ENCODE data around the gene MTUS2.

MTUS2 gene

GRCh38 chr13:29022968-29023367 lies 202.8 kb downstream of the MTUS2 start:
- DNase-seq (ENCODE audit: low read depth, low spot score): no peak

GRCh38 chr13:29024783-29025182 lies 204.6 kb downstream of the MTUS2 start:
- no peak for DNase-seq (ENCODE audit: low read depth, low spot score)

- no peak for DNase-seq (ENCODE audit: low read depth, low spot score)
These were observed 208.7 kb downstream of the MTUS2 start for GRCh38 chr13:29028868-29029267.

GRCh38 chr13:29038700-29039099 lies 218.6 kb downstream of the MTUS2 start:
- DNase-seq (ENCODE audit: low read depth, low spot score): no peak

GRCh38 chr13:29039212-29039611 lies 219.1 kb downstream of the MTUS2 start:
- DNase-seq (ENCODE audit: low read depth, low spot score): no peak

GRCh38 chr13:29046588-29046987 lies 226.4 kb downstream of the MTUS2 start:
- no peak for DNase-seq (ENCODE audit: low read depth, low spot score)

GRCh38 chr13:29049524-29049923 lies 229.4 kb downstream of the MTUS2 start:
- DNase-seq (ENCODE audit: low read depth, low spot score): no peak

- DNase-seq (ENCODE audit: low read depth, low spot score): no peak
These were observed 230.6 kb downstream of the MTUS2 start for GRCh38 chr13:29050719-29051118.

GRCh38 chr13:29059800-29060199 lies 239.7 kb downstream of the MTUS2 start:
- DNase-seq (ENCODE audit: low read depth, low spot score): no peak

- no peak for DNase-seq (ENCODE audit: low read depth, low spot score)
These were observed 245.0 kb downstream of the MTUS2 start for GRCh38 chr13:29065142-29065541.

- no peak for DNase-seq (ENCODE audit: low read depth, low spot score)
These were observed 247.3 kb downstream of the MTUS2 start for GRCh38 chr13:29067306-29067945.

- no peak for DNase-seq (ENCODE audit: low read depth, low spot score)
These were observed 253.6 kb downstream of the MTUS2 start for GRCh38 chr13:29073755-29074154.

- no peak for DNase-seq (ENCODE audit: low read depth, low spot score)
These were observed 257.1 kb downstream of the MTUS2 start for GRCh38 chr13:29077051-29077813.

GRCh38 chr13:29081036-29081435 lies 260.9 kb downstream of the MTUS2 start:
- DNase-seq (ENCODE audit: low read depth, low spot score): no peak

GRCh38 chr13:29081697-29082440 lies 261.7 kb downstream of the MTUS2 start:
- DNase-seq (ENCODE audit: low read depth, low spot score): no peak

GRCh38 chr13:29099781-29100406 lies 279.8 kb downstream of the MTUS2 start:
- no peak for DNase-seq (ENCODE audit: low read depth, low spot score)

- DNase-seq (ENCODE audit: low read depth, low spot score): no peak
These were observed 280.6 kb downstream of the MTUS2 start for GRCh38 chr13:29100758-29101157.

- DNase-seq (ENCODE audit: low read depth, low spot score): no peak
These were observed 281.3 kb downstream of the MTUS2 start for GRCh38 chr13:29101409-29101808.

- DNase-seq (ENCODE audit: low read depth, low spot score): no peak
These were observed 281.8 kb downstream of the MTUS2 start for GRCh38 chr13:29101905-29102304.

GRCh38 chr13:29103065-29103800 lies 283.1 kb downstream of the MTUS2 start:
- no peak for DNase-seq (ENCODE audit: low read depth, low spot score)

- DNase-seq (ENCODE audit: low read depth, low spot score): no peak
These were observed 284.3 kb downstream of the MTUS2 start for GRCh38 chr13:29104461-29104860.
